GM12878 (cell line): ENCODE measurements around the gene RAPH1.

ENCODE experiments used
- EP300 ChIP-seq, 2 experiments: fragments of 150-350 bp in 1 of 2; IDR thresholded peaks; 2 replicates each; pipeline ENCODE4 v1.6.1; 2011 to 2012; ENCODE audit warnings: low read depth in 2 of 2, low read length in 2 of 2, borderline replicate concordance in 1 of 2, improper control_type of control experiment in 1 of 2, inconsistent platforms in 1 of 2; ENCODE audit not compliant: control insufficient read depth in 1 of 2
- FOS ChIP-seq: IDR thresholded peaks from 3 replicates; pipeline ENCODE4 v1.6.1; 2011; ENCODE audit warnings: borderline replicate concordance; ENCODE audit not compliant: insufficient read length; ENCODE audit errors: extremely low read depth
- GATAD2B ChIP-seq: fragments of 450-650 bp; conservative IDR thresholded peaks from 2 replicates; pipeline ENCODE4 v1.6.1; 2017; ENCODE audit warnings: low read depth, mild to moderate bottlenecking, moderate library complexity
- HDGF ChIP-seq: fragments of 450-650 bp; IDR thresholded peaks from 2 replicates; pipeline ENCODE4 v1.6.1; 2016; ENCODE audit warnings: antibody characterized with exemption
- KAT2A ChIP-seq: conservative IDR thresholded peaks from 2 replicates; pipeline ENCODE4 v1.6.1; 2011; ENCODE audit warnings: low read depth, low read length; ENCODE audit not compliant: control insufficient read depth
- KLF5 ChIP-seq: fragments of 450-650 bp; IDR thresholded peaks from 2 replicates; pipeline ENCODE4 v1.6.1; 2014; ENCODE audit warnings: mild to moderate bottlenecking; ENCODE audit not compliant: partially characterized antibody
- NFXL1 ChIP-seq: fragments of 450-650 bp; IDR thresholded peaks from 2 replicates; pipeline ENCODE4 v1.6.1; 2017; ENCODE audit warnings: antibody characterized with exemption, mild to moderate bottlenecking, borderline replicate concordance
- POLR2A ChIP-seq: IDR thresholded peaks from 2 replicates; pipeline ENCODE4 v1.6.1; 2011; ENCODE audit warnings: low read depth, mild to moderate bottlenecking, low read length
- RBBP5 ChIP-seq: fragments of 200-600 bp; sonication (generic); conservative IDR thresholded peaks from 2 replicates; pipeline ENCODE4 v1.6.1; 2016
- SMAD1 ChIP-seq: fragments of 450-650 bp; IDR thresholded peaks from 2 replicates; pipeline ENCODE4 v1.6.1; 2018; ENCODE audit warnings: mild to moderate bottlenecking, low read depth; ENCODE audit not compliant: partially characterized antibody
- TAF1 ChIP-seq: IDR thresholded peaks from 2 replicates; pipeline ENCODE4 v1.6.1; 2011; ENCODE audit warnings: mild to moderate bottlenecking, low read depth, low read length, borderline replicate concordance
- YY1 ChIP-seq: IDR thresholded peaks from 2 replicates; pipeline ENCODE4 v1.6.1; 2011; ENCODE audit warnings: low read depth, mild to moderate bottlenecking, low read length
- ZZZ3 ChIP-seq: IDR thresholded peaks from 2 replicates; pipeline ENCODE4 v1.6.1; 2011; ENCODE audit warnings: low read depth; ENCODE audit not compliant: control insufficient read depth, insufficient read length
- TF ChIP-seq, protein P1 (sequence below), 3 experiments: IDR thresholded peaks in 2 of 3; conservative IDR thresholded peaks in 1 of 3; 2 replicates each; pipeline ENCODE4 v1.5.1; 2011; ENCODE audit warnings: low read depth in 3 of 3, low read length in 3 of 3, mild to moderate bottlenecking in 3 of 3, control low read depth in 2 of 3, moderate library complexity in 2 of 3, inconsistent platforms in 1 of 3, mixed read lengths in 1 of 3; ENCODE audit not compliant: control insufficient read depth in 2 of 3, insufficient read depth in 1 of 3; ENCODE audit errors: extremely low read depth in 1 of 3

DNA sequence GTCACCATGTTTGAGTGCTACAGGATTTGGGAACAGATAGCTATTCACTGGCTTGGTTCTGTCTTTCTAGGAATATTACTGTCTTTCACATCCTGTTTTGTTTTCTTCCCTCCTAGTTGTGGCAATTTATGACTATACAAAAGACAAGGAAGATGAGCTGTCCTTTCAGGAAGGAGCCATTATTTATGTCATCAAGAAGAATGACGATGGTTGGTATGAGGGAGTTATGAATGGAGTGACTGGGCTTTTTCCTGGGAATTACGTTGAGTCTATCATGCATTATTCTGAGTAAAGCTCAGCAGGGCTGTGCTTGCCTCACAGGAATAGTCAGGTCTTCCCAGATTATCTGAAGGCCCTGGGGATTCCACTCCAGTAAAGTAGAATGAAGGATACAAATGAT is 108.0 kb downstream of the RAPH1 start:
- no peak for TF ChIP-seq KLF5
- TF ChIP-seq, protein P1, sequence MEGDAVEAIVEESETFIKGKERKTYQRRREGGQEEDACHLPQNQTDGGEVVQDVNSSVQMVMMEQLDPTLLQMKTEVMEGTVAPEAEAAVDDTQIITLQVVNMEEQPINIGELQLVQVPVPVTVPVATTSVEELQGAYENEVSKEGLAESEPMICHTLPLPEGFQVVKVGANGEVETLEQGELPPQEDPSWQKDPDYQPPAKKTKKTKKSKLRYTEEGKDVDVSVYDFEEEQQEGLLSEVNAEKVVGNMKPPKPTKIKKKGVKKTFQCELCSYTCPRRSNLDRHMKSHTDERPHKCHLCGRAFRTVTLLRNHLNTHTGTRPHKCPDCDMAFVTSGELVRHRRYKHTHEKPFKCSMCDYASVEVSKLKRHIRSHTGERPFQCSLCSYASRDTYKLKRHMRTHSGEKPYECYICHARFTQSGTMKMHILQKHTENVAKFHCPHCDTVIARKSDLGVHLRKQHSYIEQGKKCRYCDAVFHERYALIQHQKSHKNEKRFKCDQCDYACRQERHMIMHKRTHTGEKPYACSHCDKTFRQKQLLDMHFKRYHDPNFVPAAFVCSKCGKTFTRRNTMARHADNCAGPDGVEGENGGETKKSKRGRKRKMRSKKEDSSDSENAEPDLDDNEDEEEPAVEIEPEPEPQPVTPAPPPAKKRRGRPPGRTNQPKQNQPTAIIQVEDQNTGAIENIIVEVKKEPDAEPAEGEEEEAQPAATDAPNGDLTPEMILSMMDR (IDR thresholded peaks at IDR 0.05 in 2 of 3, conservative IDR thresholded peaks at IDR 0.05 in 1 of 3; ENCODE audit: control insufficient read depth in 2 of 3, extremely low read depth in 1 of 3, insufficient read depth in 1 of 3, low read depth in 3 of 3, low read length in 3 of 3), result no peak
- TF ChIP-seq POLR2A, result no peak
- no peak for TF ChIP-seq SMAD1
- TF ChIP-seq EP300 (IDR thresholded peaks at IDR 0.05; ENCODE audit: borderline replicate concordance in 1 of 2, control insufficient read depth in 1 of 2, low read depth in 2 of 2, low read length in 2 of 2), result no peak
- TF ChIP-seq HDGF, result no peak
- no peak for TF ChIP-seq FOS
- no peak for TF ChIP-seq ZZZ3
- TF ChIP-seq NFXL1, result no peak
- TF ChIP-seq YY1, result no peak
- no peak for TF ChIP-seq GATAD2B
- TF ChIP-seq KAT2A, result no peak
- TF ChIP-seq TAF1, result no peak
- no peak for TF ChIP-seq RBBP5
